Spleen (tissue), 11 donors: ENCODE measurements around the gene COBL. TPM values are rescaled to one million over a fixed set of nuclear protein-coding genes. Genes with fewer than 3 reads are reported as not detected.

Source experiments
- DNase-seq: peaks from one replicate; pipeline ENCODE4 v3.0.0-alpha.2; 2020
- H3K27ac ChIP-seq, 8 donors: fragments of 200-600 bp; sonication (generic) in 7 of 8; 1 replicate in 4 of 8; 2 replicates in 4 of 8; pipeline versions ENCODE4 v1.5.0 to v1.8.0; 2016 to 2021; ENCODE audit warnings: inconsistent platforms in 4 of 8, mild to moderate bottlenecking in 4 of 8, moderate library complexity in 1 of 8
- H3K27me3 ChIP-seq, 7 donors: fragments of 200-600 bp; sonication (generic) in 6 of 7; replicated peaks in 1 of 7; 1 replicate in 4 of 7; 2 replicates in 3 of 7; pipeline versions ENCODE4 v1.5.0 to v1.8.0; 2016 to 2021; ENCODE audit warnings: inconsistent platforms in 3 of 7, mild to moderate bottlenecking in 1 of 7
- H3K36me3 ChIP-seq, 6 donors: fragments of 200-600 bp; sonication (generic) in 5 of 6; 1 replicate in 4 of 6; 2 replicates in 2 of 6; pipeline versions ENCODE4 v1.5.0 to v1.8.0; 2016 to 2021; ENCODE audit warnings: inconsistent platforms in 2 of 6
- H3K4me1 ChIP-seq, 6 donors: fragments of 200-600 bp; sonication (generic) in 5 of 6; 1 replicate in 3 of 6; 2 replicates in 3 of 6; pipeline versions ENCODE4 v1.5.0 to v1.8.0; 2016 to 2021; ENCODE audit warnings: inconsistent platforms in 3 of 6
- H3K4me3 ChIP-seq, 8 donors: fragments of 200-600 bp; sonication (generic) in 7 of 8; 1 replicate in 4 of 8; 2 replicates in 4 of 8; pipeline versions ENCODE4 v1.5.0 to v1.8.0; 2016 to 2021; ENCODE audit warnings: inconsistent platforms in 4 of 8, mild to moderate bottlenecking in 4 of 8, moderate library complexity in 2 of 8
- H3K9me3 ChIP-seq, 8 donors: fragments of 200-600 bp; sonication (generic) in 7 of 8; 1 replicate in 4 of 8; 2 replicates in 4 of 8; pipeline versions ENCODE4 v1.5.0 to v1.8.0; 2016 to 2021; ENCODE audit warnings: inconsistent platforms in 4 of 8
- POLR2A ChIP-seq, 3 donors: fragments of 450-650 bp; IDR thresholded peaks; one replicate each; pipeline ENCODE4 v1.5.1; 2017; ENCODE audit warnings: antibody characterized with exemption in 3 of 3, mild to moderate bottlenecking in 1 of 3
- POLR2AphosphoS5 ChIP-seq, 3 donors: sonication (generic); formaldehyde crosslinking; IDR thresholded peaks; one replicate each; pipeline ENCODE4 v1.5.1; 2017; ENCODE audit warnings: antibody characterized with exemption in 3 of 3
- WGBS, 5 donors: extraction: QIAGEN DNeasy Blood & Tissue Kit in 3 of 5; methylation state at CpG; one replicate each; pipeline versions ENCODE4 v1.1.5 to v1.1.7; 2013 to 2018; 5-methylcytosine and 5-hydroxymethylcytosine counted together
- intact Hi-C: fragments of 100-400 bp; cut with DNase I; formaldehyde crosslinking; loops from one replicate; pipeline ENCODE4 v1.15.0; 2023; ENCODE audit warnings: low total_unique reads
- polyA plus RNA-seq, 3 donors: library from polyadenylated mRNA; stranded (reverse); fragments of 200-250 nt; gene quantifications; one replicate each; pipeline ENCODE4 v1.2.1, GENCODE V29; 2013
- total RNA-seq, 7 donors: library from RNA; depleted of rRNA in 3 of 7; stranded (reverse); fragments of >200 nt in 3 of 7; fragmentation: NEBNext Ultra II Directional in 4 of 7; extraction: Animal tissue kit (Norgen Biotek cat#: 25700) in 4 of 7; gene quantifications; one replicate each; pipeline versions ENCODE4 v1.1.0 to v1.2.1, GENCODE V29; 2016 to 2021
- TF ChIP-seq, protein P1 (sequence below), 11 experiments: fragments of 200-600 bp in 7 of 11; fragments of 450-650 bp in 4 of 11; sonication (generic) in 4 of 11; IDR thresholded peaks in 8 of 11; conservative IDR thresholded peaks in 3 of 11; 1 replicate in 7 of 11; 2 replicates in 4 of 11; pipeline versions ENCODE4 v1.4.0 to v1.8.0; 2016 to 2021; ENCODE audit warnings: antibody characterized with exemption in 11 of 11, inconsistent platforms in 4 of 11, mild to moderate bottlenecking in 1 of 11
- donor health status: healthy with polysubstance abuse.
- donor health status: DM: no; HTN: no; CAD: no; lungs with moderate emphysema.
- donor health status: DM: no; HTN: no; CAD: no.
- donor health status: Bipolar disorder and iron deficiency.
- donor health status: healthy.
- donor health status: DM: no; HTN: no; CAD: no.
- donor health status: DM: yes; HTN: yes; CAD: no.

Gene COBL
- total and polyA plus RNA-seq, 10 donors = 0.09 to 0.80 (median 0.57) TPM; not detected in 1

DNA sequence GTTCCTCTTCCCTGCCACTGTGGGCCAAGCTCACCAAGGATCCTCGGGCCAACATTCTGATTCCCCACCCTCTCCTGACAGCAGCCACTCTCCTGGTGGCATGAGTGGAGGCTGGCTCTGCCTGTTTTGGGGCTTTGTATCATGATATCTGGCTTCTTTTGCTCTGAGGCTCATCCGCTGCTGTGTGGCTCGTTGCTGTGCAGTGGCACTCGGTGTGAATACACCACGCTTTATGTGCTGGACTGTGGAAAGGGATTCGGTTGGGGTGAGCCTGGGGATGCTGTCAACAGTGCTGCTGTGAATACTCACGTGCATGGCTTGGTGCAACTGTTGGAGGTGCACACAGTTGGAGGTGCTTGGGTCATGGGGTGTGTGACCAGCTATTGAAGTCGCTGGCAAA lies 208.5 kb downstream of the COBL start:
- TF ChIP-seq, protein P1, sequence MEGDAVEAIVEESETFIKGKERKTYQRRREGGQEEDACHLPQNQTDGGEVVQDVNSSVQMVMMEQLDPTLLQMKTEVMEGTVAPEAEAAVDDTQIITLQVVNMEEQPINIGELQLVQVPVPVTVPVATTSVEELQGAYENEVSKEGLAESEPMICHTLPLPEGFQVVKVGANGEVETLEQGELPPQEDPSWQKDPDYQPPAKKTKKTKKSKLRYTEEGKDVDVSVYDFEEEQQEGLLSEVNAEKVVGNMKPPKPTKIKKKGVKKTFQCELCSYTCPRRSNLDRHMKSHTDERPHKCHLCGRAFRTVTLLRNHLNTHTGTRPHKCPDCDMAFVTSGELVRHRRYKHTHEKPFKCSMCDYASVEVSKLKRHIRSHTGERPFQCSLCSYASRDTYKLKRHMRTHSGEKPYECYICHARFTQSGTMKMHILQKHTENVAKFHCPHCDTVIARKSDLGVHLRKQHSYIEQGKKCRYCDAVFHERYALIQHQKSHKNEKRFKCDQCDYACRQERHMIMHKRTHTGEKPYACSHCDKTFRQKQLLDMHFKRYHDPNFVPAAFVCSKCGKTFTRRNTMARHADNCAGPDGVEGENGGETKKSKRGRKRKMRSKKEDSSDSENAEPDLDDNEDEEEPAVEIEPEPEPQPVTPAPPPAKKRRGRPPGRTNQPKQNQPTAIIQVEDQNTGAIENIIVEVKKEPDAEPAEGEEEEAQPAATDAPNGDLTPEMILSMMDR (IDR thresholded peaks at IDR 0.05 in 8 of 11, conservative IDR thresholded peaks at IDR 0.05 in 3 of 11) = no peak
- TF ChIP-seq POLR2A (IDR thresholded peaks at IDR 0.05) = no peak
- TF ChIP-seq POLR2AphosphoS5 (IDR thresholded peaks at IDR 0.05) = no peak
- no peaks in the 10 kb centered on the region for H3K9me3 ChIP-seq
- no peaks in the 10 kb centered on the region for H3K27me3 ChIP-seq
- intact Hi-C loops = no loop called here
- no peaks in the 10 kb centered on the region for H3K4me1 ChIP-seq
- H3K36me3 ChIP-seq = no peaks in the 10 kb centered on the region
- WGBS, 5 donors = 73 to 90% (median 85%) methylated on average over 8 of the region's 8 CpGs
- no peak for DNase-seq
- H3K4me3 ChIP-seq = no peak overlapping the region
- H3K27ac ChIP-seq = no peak overlapping the region

DNA sequence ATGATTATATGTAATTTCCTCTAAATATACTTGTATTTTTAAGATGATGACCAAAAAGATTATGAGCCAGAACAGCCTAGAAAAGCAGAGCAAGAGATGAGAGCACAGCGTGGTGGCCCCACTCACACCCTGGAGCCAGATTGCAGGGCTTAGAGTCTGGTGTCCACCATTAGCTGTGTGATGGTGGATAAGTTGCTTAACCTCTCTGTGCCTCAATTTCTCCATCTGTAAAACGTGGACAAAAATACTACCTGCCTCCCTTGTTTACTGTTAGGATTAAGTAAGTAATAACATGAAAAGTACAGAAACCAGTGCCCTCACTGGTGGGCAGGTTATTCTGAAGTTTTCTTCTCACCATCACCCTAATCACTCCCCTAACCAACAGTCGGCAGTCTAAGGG lies 212.3 kb downstream of the COBL start:
- 55 to 79% (median 74%) methylated on average over 3 of the region's 3 CpGs for WGBS, 5 donors
- intact Hi-C loops = no loop called here
- Histone ChIP-seq H3K36me3 (no peaks in the 10 kb centered on the region), H3K4me3 (no peak overlapping the region), H3K4me1 (no peaks in the 10 kb centered on the region), H3K27ac (no peak overlapping the region), H3K9me3 (no peaks in the 10 kb centered on the region), H3K27me3 (no peaks in the 10 kb centered on the region)
- DNase-seq = no peak
- TF ChIP-seq, protein P1 (IDR thresholded peaks at IDR 0.05 in 8 of 11, conservative IDR thresholded peaks at IDR 0.05 in 3 of 11) = no peak
- no peak for TF ChIP-seq POLR2A (IDR thresholded peaks at IDR 0.05)
- TF ChIP-seq POLR2AphosphoS5 (IDR thresholded peaks at IDR 0.05) = no peak

DNA sequence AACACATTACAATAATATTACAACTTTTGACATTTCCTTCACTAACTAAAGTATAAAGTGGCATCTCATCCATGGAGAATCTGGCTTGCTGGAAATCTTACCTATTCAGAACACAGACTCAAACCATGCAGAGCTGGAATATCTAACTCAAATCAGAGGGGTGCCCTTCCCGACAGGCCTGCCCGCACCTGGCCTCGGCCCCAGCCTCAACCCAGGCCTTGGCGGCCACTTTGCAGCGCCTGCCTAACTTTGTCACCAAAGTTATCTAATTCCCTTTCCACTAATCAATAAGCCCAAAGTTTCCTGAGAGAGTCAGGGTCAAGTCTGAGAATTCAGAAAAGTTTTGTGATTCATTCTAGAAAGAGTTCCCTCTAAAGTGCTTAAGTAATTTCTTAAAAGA lies 212.9 kb downstream of the COBL start:
- 94 to 99% (median 97%) methylated on average over 5 of the region's 5 CpGs for WGBS, 5 donors
- Histone ChIP-seq H3K36me3 (no peaks in the 10 kb centered on the region), H3K27me3 (no peaks in the 10 kb centered on the region), H3K4me1 (no peaks in the 10 kb centered on the region), H3K4me3 (no peak overlapping the region), H3K9me3 (peaks cover 0 to 5% (median 1%) of the 10 kb centered on the region in 8 donors), H3K27ac (no peak overlapping the region)
- no peak for DNase-seq
- intact Hi-C loops = no loop called here
- no peak for TF ChIP-seq POLR2A (IDR thresholded peaks at IDR 0.05)
- TF ChIP-seq, protein P1 (IDR thresholded peaks at IDR 0.05 in 8 of 11, conservative IDR thresholded peaks at IDR 0.05 in 3 of 11) = no peak
- TF ChIP-seq POLR2AphosphoS5 (IDR thresholded peaks at IDR 0.05) = no peak

DNA sequence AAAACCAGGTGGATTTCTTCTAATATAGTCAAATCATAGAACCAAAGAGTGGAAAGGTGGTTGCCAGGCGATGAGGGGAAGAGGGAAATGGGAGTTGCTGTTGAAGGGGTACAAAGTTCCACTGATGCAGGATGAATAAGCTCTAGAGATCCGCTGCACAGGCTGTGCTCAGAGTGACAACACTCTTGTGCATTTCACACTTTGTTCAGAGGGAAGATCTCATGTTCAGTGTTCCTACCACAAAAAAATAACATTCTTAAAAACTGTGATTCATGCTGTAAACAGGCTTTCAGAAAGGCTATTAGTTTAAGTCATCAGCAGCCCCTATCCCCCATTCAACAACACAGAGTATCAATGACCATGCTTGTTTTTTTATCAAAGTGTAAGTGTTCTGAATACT lies 213.8 kb downstream of the COBL start:
- TF ChIP-seq, protein P1 (IDR thresholded peaks at IDR 0.05 in 8 of 11, conservative IDR thresholded peaks at IDR 0.05 in 3 of 11) = no peak
- TF ChIP-seq POLR2AphosphoS5 (IDR thresholded peaks at IDR 0.05) (no peak), POLR2A (IDR thresholded peaks at IDR 0.05) (no peak)
- Histone ChIP-seq H3K9me3 (peaks cover 0 to 14% (median 10%) of the 10 kb centered on the region in 8 donors), H3K36me3 (no peaks in the 10 kb centered on the region), H3K4me3 (no peak overlapping the region), H3K27ac (no peak overlapping the region), H3K4me1 (no peaks in the 10 kb centered on the region), H3K27me3 (no peaks in the 10 kb centered on the region)
- no peak for DNase-seq
- 71 to 100% (median 82%) methylated on average over 2 of the region's 2 CpGs for WGBS, 5 donors
- intact Hi-C loops = no loop called here
